Measurements from ENCODE around the gene NAA40.

DNA sequence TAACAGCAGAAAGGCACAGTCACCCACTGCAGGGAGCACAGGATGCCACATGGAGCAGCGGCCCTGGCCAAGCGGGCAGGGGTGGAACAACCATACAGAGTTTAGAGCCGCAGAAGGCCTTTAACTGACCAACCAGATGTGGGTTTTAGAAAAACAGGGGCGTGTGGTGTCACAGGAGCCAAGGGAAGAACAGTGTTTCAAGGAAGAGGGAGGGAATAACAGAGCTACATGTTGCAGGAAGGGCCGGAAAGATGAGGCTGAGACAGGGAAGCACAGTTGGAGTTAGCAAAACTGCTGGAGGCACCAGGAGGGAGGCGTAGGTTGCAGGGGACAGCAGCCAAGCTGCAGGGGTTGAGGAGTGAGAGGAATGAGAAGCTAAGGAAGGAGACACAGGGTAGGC is 7.8 kb upstream of the NAA40 start:
- TF ChIP-seq, protein P1, sequence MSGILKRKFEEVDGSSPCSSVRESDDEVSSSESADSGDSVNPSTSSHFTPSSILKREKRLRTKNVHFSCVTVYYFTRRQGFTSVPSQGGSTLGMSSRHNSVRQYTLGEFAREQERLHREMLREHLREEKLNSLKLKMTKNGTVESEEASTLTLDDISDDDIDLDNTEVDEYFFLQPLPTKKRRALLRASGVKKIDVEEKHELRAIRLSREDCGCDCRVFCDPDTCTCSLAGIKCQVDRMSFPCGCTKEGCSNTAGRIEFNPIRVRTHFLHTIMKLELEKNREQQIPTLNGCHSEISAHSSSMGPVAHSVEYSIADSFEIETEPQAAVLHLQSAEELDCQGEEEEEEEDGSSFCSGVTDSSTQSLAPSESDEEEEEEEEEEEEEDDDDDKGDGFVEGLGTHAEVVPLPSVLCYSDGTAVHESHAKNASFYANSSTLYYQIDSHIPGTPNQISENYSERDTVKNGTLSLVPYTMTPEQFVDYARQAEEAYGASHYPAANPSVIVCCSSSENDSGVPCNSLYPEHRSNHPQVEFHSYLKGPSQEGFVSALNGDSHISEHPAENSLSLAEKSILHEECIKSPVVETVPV (CRISPR knock-in tag; IDR thresholded peaks at IDR 0.05): no peak
- no peak for TF ChIP-seq GLIS3 (CRISPR knock-in tag; IDR thresholded peaks at IDR 0.05)
- TF ChIP-seq ESRRG (CRISPR knock-in tag; IDR thresholded peaks at IDR 0.05): no peak
- TF ChIP-seq PATZ1 (CRISPR knock-in tag; IDR thresholded peaks at IDR 0.05; ENCODE audit: borderline replicate concordance): no peak
- no peak for TF ChIP-seq ZFP3 (CRISPR knock-in tag; IDR thresholded peaks at IDR 0.05)
- TF ChIP-seq RARB (CRISPR knock-in tag; IDR thresholded peaks at IDR 0.05): no peak
- TF ChIP-seq, protein P2, sequence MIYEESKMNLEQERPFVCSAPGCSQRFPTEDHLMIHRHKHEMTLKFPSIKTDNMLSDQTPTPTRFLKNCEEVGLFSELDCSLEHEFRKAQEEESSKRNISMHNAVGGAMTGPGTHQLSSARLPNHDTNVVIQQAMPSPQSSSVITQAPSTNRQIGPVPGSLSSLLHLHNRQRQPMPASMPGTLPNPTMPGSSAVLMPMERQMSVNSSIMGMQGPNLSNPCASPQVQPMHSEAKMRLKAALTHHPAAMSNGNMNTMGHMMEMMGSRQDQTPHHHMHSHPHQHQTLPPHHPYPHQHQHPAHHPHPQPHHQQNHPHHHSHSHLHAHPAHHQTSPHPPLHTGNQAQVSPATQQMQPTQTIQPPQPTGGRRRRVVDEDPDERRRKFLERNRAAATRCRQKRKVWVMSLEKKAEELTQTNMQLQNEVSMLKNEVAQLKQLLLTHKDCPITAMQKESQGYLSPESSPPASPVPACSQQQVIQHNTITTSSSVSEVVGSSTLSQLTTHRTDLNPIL (CRISPR knock-in tag; IDR thresholded peaks at IDR 0.05; ENCODE audit: low read depth): no peak
- no peak for TF ChIP-seq CSDC2 (CRISPR knock-in tag; IDR thresholded peaks at IDR 0.05)
- no peak for TF ChIP-seq ZFP30 (CRISPR knock-in tag; IDR thresholded peaks at IDR 0.05)
- no peak for TF ChIP-seq TOX (CRISPR knock-in tag; IDR thresholded peaks at IDR 0.05; ENCODE audit: borderline replicate concordance)
- no peak for TF ChIP-seq ZC3H10 (CRISPR knock-in tag; IDR thresholded peaks at IDR 0.05)

All from SK-N-SH treated with all-trans-retinoic acid at 6 μM for 48 hours (cell line).